Testis (tissue), 3 donors: ENCODE results near the gene TIMP2. TPM values are rescaled to one million over a fixed set of nuclear protein-coding genes. Genes with fewer than 3 reads are reported as not detected.

Source experiments
- DNase-seq: peaks from one replicate; pipeline ENCODE4 v3.0.0-alpha.2; 2019
- H3K27ac ChIP-seq, 2 donors: fragments of 200-600 bp; sonication (generic); one replicate each; pipeline ENCODE4 v1.5.1; 2019
- H3K27me3 ChIP-seq: fragments of 200-600 bp; sonication (generic); one replicate; pipeline ENCODE4 v1.5.1; 2019
- H3K36me3 ChIP-seq: fragments of 200-600 bp; sonication (generic); one replicate; pipeline ENCODE4 v1.5.1; 2017; ENCODE audit warnings: low read depth; ENCODE audit errors: missing control alignments
- H3K4me1 ChIP-seq: fragments of 200-600 bp; sonication (generic); one replicate; pipeline ENCODE4 v1.5.1; 2019
- H3K4me3 ChIP-seq, 2 donors: fragments of 200-600 bp; sonication (generic); one replicate each; pipeline ENCODE4 v1.5.1; 2017 to 2019
- H3K9me3 ChIP-seq: fragments of 200-600 bp; sonication (generic); one replicate; pipeline ENCODE4 v1.5.1; 2017
- POLR2A ChIP-seq: fragments of 450-650 bp; IDR thresholded peaks from one replicate; pipeline ENCODE4 v1.6.1; 2017; ENCODE audit warnings: antibody characterized with exemption, mild to moderate bottlenecking, moderate library complexity
- WGBS, 2 donors: methylation state at CpG; one replicate each; pipeline ENCODE4 v1.1.5; 2018; 5-methylcytosine and 5-hydroxymethylcytosine counted together
- intact Hi-C: fragments of 100-400 bp; cut with DNase I; formaldehyde crosslinking; loops from one replicate; pipeline ENCODE4 v1.15.1; 2023; ENCODE audit warnings: low total_unique reads
- polyA plus RNA-seq: library from polyadenylated mRNA; stranded (reverse); fragments of 350-450 nt; fragmentation: Illumina TruSeq; extraction: RNeasy Lipid Tissue Mini Kit (QIAGEN cat#74804); gene quantifications from one replicate; pipeline ENCODE4 v1.2.3, GENCODE V29; 2014; ENCODE audit warnings: low read depth, low replicate concordance; ENCODE audit not compliant: insufficient read depth
- total RNA-seq, 2 donors: library from RNA; depleted of rRNA; stranded (reverse); fragments of >200 nt; gene quantifications; one replicate each; pipeline ENCODE4 v1.2.3, GENCODE V29; 2016
- TF ChIP-seq, protein P1 (sequence below), 3 experiments: fragments of 450-650 bp in 2 of 3; fragments of 200-600 bp in 1 of 3; sonication (generic) in 1 of 3; IDR thresholded peaks; one replicate each; pipeline ENCODE4 v1.5.1; 2016 to 2019; ENCODE audit warnings: antibody characterized with exemption in 3 of 3, mild to moderate bottlenecking in 2 of 3, moderate library complexity in 1 of 3

Gene TIMP2
- total and polyA plus RNA-seq, 3 donors from 2014 or later, result 262 to 482 (median 465) TPM

DNA sequence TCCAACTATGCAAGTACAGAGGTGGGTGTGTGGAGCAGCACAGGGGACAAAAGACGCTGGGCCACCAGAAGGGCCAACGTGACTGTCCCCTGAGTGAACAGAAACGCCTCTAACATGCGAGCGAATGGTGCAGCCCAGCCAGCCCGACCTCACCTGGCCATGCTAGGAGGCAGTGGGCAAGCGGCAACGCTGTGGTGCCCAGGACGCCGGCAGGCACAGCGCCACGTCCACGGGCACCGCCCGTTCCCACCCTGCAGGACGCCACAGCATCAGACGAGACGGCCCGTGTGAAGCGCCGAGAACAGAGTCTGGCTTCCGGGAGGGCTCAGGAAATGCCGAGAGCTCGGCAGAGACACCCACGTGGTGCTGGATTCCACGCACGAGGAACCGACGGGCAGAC lies 24.4 kb downstream of the TIMP2 start:
- H3K4me3 ChIP-seq, result no peak overlapping the region
- H3K4me1 ChIP-seq, result peaks cover 57% of the 10 kb centered on the region
- H3K27ac ChIP-seq, result no peak overlapping the region
- intact Hi-C loops, result no loop called here
- WGBS, 2 donors, result 76 to 92% methylated on average over 18 to 29 of the region's 29 CpGs
- TF ChIP-seq POLR2A, result no peak
- TF ChIP-seq, protein P1, sequence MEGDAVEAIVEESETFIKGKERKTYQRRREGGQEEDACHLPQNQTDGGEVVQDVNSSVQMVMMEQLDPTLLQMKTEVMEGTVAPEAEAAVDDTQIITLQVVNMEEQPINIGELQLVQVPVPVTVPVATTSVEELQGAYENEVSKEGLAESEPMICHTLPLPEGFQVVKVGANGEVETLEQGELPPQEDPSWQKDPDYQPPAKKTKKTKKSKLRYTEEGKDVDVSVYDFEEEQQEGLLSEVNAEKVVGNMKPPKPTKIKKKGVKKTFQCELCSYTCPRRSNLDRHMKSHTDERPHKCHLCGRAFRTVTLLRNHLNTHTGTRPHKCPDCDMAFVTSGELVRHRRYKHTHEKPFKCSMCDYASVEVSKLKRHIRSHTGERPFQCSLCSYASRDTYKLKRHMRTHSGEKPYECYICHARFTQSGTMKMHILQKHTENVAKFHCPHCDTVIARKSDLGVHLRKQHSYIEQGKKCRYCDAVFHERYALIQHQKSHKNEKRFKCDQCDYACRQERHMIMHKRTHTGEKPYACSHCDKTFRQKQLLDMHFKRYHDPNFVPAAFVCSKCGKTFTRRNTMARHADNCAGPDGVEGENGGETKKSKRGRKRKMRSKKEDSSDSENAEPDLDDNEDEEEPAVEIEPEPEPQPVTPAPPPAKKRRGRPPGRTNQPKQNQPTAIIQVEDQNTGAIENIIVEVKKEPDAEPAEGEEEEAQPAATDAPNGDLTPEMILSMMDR (IDR thresholded peaks at IDR 0.05), result no peak
- no peaks in the 10 kb centered on the region for H3K27me3 ChIP-seq
- no peaks in the 10 kb centered on the region for H3K9me3 ChIP-seq
- H3K36me3 ChIP-seq, result no peaks in the 10 kb centered on the region
- no peak for DNase-seq

- DNase-seq, result peak; percentile 50
- no peaks in the 10 kb centered on the region for H3K9me3 ChIP-seq
- H3K27me3 ChIP-seq, result no peaks in the 10 kb centered on the region
- intact Hi-C loops, result no loop called here
- no peak for TF ChIP-seq POLR2A
- TF ChIP-seq, protein P1 (IDR thresholded peaks at IDR 0.05), result no peak
- 58 to 64% methylated on average over 15 to 18 of the region's 18 CpGs for WGBS, 2 donors
- no peak overlapping the region for H3K27ac ChIP-seq
- H3K4me3 ChIP-seq, result no peak overlapping the region
- no peaks in the 10 kb centered on the region for H3K36me3 ChIP-seq
- peaks cover 69% of the 10 kb centered on the region for H3K4me1 ChIP-seq
Measured at GRCh38 chr17:78899361-78900260, 25.6 kb downstream of the TIMP2 start.

GRCh38 chr17:78898947-78899346 lies 26.2 kb downstream of the TIMP2 start:
- Histone ChIP-seq H3K27me3 (no peaks in the 10 kb centered on the region), H3K4me1 (peaks cover 66% of the 10 kb centered on the region), H3K36me3 (no peaks in the 10 kb centered on the region), H3K9me3 (no peaks in the 10 kb centered on the region), H3K4me3 (no peak overlapping the region), H3K27ac (no peak overlapping the region)
- 82 to 88% methylated on average over 13 of the region's 13 CpGs for WGBS, 2 donors
- TF ChIP-seq, protein P1 (IDR thresholded peaks at IDR 0.05), result no peak
- no peak for TF ChIP-seq POLR2A
- no peak for DNase-seq
- intact Hi-C loops, result no loop called here

DNA sequence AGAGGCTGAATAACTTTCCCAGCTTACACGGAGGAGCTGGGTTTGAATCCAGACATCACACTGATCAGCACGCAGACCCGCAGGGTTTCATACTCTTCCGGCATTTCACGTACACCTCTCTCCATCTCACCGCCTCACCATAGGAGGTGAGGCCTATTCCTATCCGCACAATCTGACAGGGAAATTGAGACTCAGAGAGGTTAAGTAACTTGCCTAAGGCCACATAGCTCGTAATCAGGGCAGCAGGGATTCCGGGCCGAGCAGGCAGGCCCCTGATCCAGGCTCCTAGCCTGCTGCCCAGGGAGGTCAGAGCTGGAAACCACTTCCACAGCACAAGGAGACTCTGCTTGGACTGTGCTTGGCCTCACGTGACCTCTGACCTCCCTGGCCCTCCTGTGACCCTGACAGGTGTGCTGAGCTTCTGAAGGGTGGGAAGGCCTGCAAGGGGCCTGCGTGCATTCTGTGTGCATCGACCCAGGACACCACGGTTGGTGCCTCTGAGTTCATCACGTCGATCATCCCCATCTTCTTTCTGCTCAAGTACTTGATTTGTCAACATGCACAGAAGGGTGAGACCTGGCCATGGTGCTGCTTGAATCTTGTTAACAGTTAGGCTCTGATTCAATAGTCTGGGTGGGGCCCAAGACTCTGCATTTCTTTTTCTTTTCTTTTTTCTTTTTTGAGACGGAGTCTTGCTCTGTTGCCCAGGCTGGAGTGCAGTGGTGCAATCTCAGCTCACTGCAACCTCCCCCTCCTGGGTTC lies 26.9 kb downstream of the TIMP2 start:
- Histone ChIP-seq H3K27me3 (no peaks in the 10 kb centered on the region), H3K4me1 (peaks cover 65% of the 10 kb centered on the region), H3K27ac (peak overlapping the region in 1 of 2 donors; percentile 73), H3K4me3 (no peak overlapping the region), H3K9me3 (no peaks in the 10 kb centered on the region), H3K36me3 (no peaks in the 10 kb centered on the region)
- TF ChIP-seq, protein P1 (IDR thresholded peaks at IDR 0.05), result no peak
- TF ChIP-seq POLR2A, result no peak
- intact Hi-C loops, result no loop called here
- WGBS, 2 donors, result 75 to 84% methylated on average over 11 to 17 of the region's 17 CpGs
- no peak for DNase-seq
